Mucosa of rectum (tissue), 2 donors: ENCODE results near the gene ARHGAP31.

Experiments
- H3K27ac ChIP-seq, 2 donors: one replicate each; pipeline ENCODE4 v1.7.0; 2013; ENCODE audit warnings: inconsistent platforms in 2 of 2, low read depth in 2 of 2, low read length in 2 of 2
- H3K27me3 ChIP-seq, 2 donors: one replicate each; pipeline ENCODE4 v1.7.0; 2013; ENCODE audit warnings: low read length in 2 of 2; ENCODE audit not compliant: control insufficient read depth in 2 of 2, insufficient read depth in 2 of 2
- H3K36me3 ChIP-seq, 2 donors: one replicate each; pipeline ENCODE4 v1.7.0; 2013; ENCODE audit warnings: low read length in 2 of 2; ENCODE audit not compliant: control insufficient read depth in 2 of 2, insufficient read depth in 2 of 2
- H3K4me1 ChIP-seq, 2 donors: one replicate each; pipeline ENCODE4 v1.7.0; 2013; ENCODE audit warnings: low read length in 2 of 2, mild to moderate bottlenecking in 1 of 2; ENCODE audit not compliant: control insufficient read depth in 2 of 2, insufficient read depth in 2 of 2
- H3K4me3 ChIP-seq, 2 donors: one replicate each; pipeline ENCODE4 v1.7.0; 2013; ENCODE audit warnings: low read length in 2 of 2
- H3K9ac ChIP-seq, 2 donors: one replicate each; pipeline ENCODE4 v1.7.0; 2013; ENCODE audit warnings: low read length in 2 of 2, low read depth in 1 of 2, mild to moderate bottlenecking in 1 of 2
- H3K9me3 ChIP-seq, 2 donors: one replicate each; pipeline ENCODE4 v1.7.0; 2013; ENCODE audit warnings: low read length in 2 of 2; ENCODE audit not compliant: control insufficient read depth in 2 of 2
- donor health status: healthy.
- donor health status: Normal muscosa, but diverticular disease.

The ARHGAP31 gene

DNA sequence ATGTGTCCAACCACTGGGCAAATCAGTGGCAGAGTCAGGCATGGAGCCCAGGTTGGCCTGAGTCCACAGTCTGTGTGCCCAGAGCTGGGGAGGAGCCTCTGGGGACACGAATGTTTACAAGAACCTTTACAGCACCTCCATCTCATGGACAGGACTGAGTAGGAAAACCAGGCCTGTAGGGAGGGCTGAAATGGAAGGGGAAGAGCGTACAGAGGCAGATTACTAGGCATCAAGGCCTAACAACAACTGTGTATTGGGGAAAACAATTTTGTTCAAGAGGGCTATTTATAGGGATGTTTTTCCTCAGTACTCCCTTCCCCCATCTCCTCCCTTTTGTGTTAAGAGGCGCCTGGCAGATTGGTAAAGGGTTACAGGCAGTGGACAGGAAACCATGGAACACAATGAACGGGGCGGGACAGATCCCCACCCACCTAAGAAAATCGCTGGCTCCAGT, 15.1 kb upstream of the ARHGAP31 start:
- H3K4me3 ChIP-seq = no peak overlapping the region
- H3K36me3 ChIP-seq = no peaks in the 10 kb centered on the region
- peak overlapping the region in 1 of 2 donors; percentile 48 for H3K27ac ChIP-seq
- no peaks in the 10 kb centered on the region for H3K27me3 ChIP-seq
- no peaks in the 10 kb centered on the region for H3K9me3 ChIP-seq
- H3K4me1 ChIP-seq = no peaks in the 10 kb centered on the region
- H3K9ac ChIP-seq = no peak overlapping the region

GRCh38 chr3:119279584-119280243, 14.5 kb upstream of the ARHGAP31 start:
- H3K4me1 ChIP-seq = no peaks in the 10 kb centered on the region
- no peak overlapping the region for H3K4me3 ChIP-seq
- H3K27me3 ChIP-seq = no peaks in the 10 kb centered on the region
- no peaks in the 10 kb centered on the region for H3K36me3 ChIP-seq
- H3K9me3 ChIP-seq = no peaks in the 10 kb centered on the region
- H3K9ac ChIP-seq = no peak overlapping the region
- H3K27ac ChIP-seq = peak overlapping the region; percentile 26 to 48

DNA sequence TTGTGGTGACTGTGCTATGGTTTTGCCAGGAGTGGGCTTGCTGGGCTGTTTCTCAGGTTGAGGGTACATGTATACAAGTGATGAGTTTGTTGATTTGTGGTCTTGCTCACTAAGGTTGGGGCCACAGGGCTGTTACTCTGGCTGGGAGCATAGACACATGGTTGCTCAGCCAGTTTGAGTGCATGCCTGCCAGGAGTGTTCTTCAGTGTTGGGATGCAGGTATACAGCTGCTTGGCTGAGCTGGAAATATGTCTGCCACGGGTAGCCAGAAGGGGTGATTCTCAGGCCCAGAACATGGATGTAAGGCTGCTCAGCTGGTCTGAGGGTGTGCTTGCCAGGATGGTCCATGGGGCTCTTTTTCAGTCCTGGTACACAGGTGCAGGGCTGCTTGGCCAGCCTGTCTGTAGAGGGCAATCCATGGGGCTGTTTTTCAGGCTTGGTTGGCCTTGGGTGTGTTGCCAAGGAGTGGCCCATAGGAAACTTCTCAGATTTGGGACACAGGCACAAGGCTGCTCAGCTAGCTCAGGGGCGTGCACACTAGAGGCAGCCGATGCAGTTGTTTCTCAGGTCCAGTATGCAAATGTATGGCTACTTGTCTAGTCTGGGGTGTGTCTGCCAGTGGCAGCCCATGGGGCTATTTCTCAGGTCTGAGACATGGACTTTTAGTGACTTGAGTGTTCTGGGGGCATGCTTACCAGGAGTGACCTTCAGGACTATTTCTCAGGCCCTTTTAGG, 5.3 kb upstream of the ARHGAP31 start:
- Histone ChIP-seq H3K4me1 (peaks cover 7 to 9% of the 10 kb centered on the region in 2 donors), H3K27ac (no peak overlapping the region), H3K9me3 (peaks cover 0 to 5% of the 10 kb centered on the region in 2 donors), H3K4me3 (no peak overlapping the region), H3K9ac (no peak overlapping the region), H3K27me3 (no peaks in the 10 kb centered on the region), H3K36me3 (no peaks in the 10 kb centered on the region)

DNA sequence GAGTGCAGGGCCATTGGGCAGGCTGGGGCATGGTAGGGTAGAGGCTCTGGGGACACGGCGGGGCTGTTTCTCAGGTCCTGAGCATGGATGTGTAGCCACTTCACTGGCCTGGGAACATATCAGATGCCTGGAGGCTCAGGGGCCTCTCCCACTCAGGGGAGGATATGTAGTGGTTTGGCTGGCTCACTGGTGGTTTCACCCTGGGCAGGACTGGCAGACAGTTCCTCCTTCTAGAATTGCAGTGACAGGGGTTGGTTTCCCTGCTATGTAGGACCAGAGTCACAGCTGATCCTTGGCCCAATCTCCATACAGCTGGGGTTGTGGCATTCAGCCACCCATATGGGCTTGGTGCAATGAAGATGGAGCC, 4.8 kb upstream of the ARHGAP31 start:
- Histone ChIP-seq H3K9me3 (peaks cover 0 to 5% of the 10 kb centered on the region in 2 donors), H3K4me3 (no peak overlapping the region), H3K27me3 (no peaks in the 10 kb centered on the region), H3K9ac (no peak overlapping the region), H3K36me3 (no peaks in the 10 kb centered on the region), H3K4me1 (peaks cover 8 to 9% of the 10 kb centered on the region in 2 donors), H3K27ac (no peak overlapping the region)

DNA sequence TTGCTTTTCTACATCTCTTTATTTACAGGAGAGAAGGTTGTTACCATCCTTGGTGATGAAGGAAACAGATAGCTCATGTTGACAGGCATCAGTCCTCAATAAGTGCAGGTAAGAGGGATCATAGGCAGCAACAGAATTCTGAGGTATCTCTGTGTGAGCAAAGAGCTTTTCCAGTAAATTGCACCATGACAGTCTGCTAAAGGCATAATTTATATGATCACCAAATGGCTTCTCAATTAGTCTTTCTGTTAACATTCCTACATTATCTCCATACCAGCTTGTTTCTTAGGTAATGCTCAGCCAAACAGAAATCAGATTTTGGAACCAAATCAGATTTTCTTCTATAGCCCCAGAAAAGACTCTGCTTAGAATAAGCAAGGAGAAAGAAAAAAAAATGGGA, 3.6 kb upstream of the ARHGAP31 start:
- H3K9ac ChIP-seq = no peak overlapping the region
- no peaks in the 10 kb centered on the region for H3K36me3 ChIP-seq
- H3K27me3 ChIP-seq = no peaks in the 10 kb centered on the region
- H3K4me3 ChIP-seq = no peak overlapping the region
- peaks cover 8 to 9% of the 10 kb centered on the region in 2 donors for H3K4me1 ChIP-seq
- H3K9me3 ChIP-seq = peaks cover 0 to 5% of the 10 kb centered on the region in 2 donors
- H3K27ac ChIP-seq = no peak overlapping the region

DNA sequence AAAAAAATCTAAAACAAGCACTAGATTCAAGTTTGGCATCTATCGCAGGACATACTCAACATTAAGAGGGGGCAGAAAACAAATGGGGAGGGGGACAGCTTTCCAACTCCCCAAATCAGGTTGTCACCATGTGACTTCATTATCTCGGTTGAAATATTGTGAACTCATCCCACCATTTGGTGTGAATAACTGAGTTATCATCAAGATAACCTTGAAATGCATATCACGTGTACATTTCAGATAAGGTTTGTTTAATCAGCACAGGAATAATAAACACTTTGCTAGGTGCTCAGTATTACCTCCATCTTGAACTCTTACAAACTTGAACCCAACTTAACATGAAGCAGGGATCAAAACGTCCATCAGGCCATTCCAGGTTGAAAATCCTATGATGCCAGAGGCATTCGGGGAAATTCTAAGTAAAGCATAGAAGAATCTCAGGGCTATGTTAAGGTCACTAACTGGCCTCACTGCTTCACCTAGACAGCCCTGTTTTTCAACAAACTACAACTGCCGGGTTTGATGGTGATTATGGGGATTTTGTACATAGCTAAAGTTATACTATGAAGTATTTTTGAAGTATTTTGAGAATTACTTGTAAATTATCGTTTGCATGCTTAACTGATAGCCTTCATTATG, 3.0 kb upstream of the ARHGAP31 start:
- H3K36me3 ChIP-seq = no peaks in the 10 kb centered on the region
- no peak overlapping the region for H3K27ac ChIP-seq
- H3K27me3 ChIP-seq = no peaks in the 10 kb centered on the region
- peaks cover 8 to 9% of the 10 kb centered on the region in 2 donors for H3K4me1 ChIP-seq
- H3K9me3 ChIP-seq = peaks cover 0 to 5% of the 10 kb centered on the region in 2 donors
- no peak overlapping the region for H3K9ac ChIP-seq
- no peak overlapping the region for H3K4me3 ChIP-seq

DNA sequence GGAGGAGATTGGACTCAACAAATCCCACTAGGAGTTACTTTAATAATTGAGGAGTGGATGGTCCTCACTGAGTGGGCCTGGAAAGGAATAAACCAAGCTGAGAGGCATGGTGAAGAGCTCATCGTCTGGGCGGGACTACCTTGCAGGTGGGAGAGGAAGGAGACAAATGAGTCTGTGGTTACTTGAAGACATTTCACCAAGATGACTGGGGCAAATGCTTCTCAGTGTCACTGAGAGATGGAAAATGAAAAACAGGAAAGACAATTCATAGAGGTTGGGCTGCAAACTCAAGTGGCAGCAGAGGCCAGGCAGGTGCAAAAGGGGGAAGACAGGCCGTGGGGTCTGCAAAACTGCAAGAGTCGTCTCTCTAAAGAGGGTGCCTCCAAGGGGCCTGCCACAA, 1.5 kb upstream of the ARHGAP31 start:
- Histone ChIP-seq H3K9me3 (no peaks in the 10 kb centered on the region), H3K36me3 (no peaks in the 10 kb centered on the region), H3K4me3 (no peak overlapping the region), H3K27ac (no peak overlapping the region), H3K27me3 (no peaks in the 10 kb centered on the region), H3K9ac (no peak overlapping the region), H3K4me1 (peaks cover 8 to 9% of the 10 kb centered on the region in 2 donors)

DNA sequence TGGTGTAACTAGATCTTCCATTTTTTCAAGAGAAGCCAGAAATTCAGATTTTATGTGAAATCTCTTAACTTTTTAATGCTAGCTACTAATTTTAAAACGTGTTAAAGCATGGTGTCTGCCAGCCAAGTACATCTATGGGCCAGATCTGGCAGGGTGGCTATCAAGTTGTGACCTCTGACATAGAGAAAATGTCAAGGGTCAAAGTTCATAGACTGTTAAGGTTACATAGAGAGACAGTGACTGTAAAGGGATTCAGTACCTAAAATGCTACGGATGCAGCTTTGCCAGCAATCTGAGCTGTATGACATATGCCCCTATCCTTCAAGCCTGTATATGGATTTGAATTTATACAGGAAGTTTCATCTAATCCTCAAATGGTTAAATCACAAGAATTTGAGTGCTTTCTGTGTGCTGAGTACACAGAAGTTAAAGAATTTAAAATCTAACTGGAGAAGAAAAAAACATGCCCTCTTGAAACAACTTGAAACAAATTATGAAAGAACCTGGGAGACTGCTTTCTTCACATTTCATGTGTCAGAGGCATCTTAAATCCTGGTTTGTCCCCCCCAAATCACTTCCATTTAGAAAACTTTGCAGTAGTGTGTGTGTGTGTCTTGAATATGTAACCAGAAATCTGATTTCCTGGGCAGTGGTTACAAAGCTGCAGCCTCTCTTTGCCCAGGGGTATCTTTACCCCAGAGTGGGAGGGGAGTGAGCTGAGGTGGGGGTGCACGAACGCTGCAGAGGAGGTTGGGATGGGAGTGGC, 895 bp upstream of the ARHGAP31 start:
- Histone ChIP-seq H3K27ac (peak overlapping the region; percentile 70 to 85), H3K36me3 (no peaks in the 10 kb centered on the region), H3K4me3 (peak overlapping the region; percentile 78 to 87), H3K4me1 (peaks cover 8 to 9% of the 10 kb centered on the region in 2 donors), H3K9ac (peak overlapping the region; percentile 44 to 76), H3K27me3 (no peaks in the 10 kb centered on the region), H3K9me3 (no peaks in the 10 kb centered on the region)

DNA sequence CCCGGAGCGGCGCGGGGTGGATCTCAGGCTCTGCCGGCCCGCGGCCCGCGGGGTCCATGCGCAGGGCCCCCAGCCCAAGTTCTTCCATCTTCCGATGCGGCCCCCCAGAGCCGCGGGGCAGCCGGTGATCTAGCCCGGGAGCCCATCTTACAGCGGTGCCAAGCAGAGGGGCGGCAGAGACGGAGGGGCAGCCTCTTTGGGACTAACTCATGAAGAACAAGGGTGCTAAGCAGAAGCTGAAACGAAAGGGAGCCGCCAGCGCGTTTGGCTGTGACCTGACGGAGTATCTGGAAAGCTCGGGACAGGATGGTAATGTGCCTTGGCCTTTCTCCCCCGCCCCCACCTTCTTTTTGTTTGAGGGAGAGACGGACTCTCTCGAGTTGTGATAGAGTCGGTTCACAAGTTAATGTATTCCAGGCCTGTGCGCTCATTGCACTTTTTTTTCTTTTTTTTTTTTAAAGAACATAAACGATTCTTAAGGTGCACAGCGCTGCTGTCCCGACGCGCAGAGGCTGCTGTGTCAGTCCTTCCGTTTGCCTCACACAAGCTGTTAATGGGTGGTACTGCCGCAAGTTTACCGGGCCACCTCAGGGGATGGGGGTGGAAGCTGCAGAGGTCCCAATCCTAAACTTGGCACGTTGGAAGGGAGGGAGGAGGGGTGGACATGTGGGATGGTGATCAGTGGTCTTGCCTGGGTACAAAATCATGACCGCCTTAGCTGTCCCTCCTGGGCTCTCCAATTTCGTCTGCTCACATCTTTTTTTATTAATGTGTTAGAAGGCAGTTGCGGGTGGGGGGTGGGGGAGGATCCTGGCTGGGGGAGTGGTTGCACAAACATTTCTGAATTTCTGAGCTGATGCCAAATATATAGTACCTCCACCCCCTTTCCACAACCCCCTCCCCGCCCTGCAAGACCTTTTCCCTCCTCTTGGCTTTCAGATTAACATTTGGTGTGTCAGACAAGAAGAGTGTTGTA, 801 bp downstream of the ARHGAP31 start:
- H3K9me3 ChIP-seq = no peaks in the 10 kb centered on the region
- peak overlapping the region; percentile 76 for H3K9ac ChIP-seq
- H3K4me1 ChIP-seq = peaks cover 8 to 9% of the 10 kb centered on the region in 2 donors
- H3K27ac ChIP-seq = peak overlapping the region; percentile 70 to 85
- no peaks in the 10 kb centered on the region for H3K36me3 ChIP-seq
- no peaks in the 10 kb centered on the region for H3K27me3 ChIP-seq
- H3K4me3 ChIP-seq = peak overlapping the region; percentile 78 to 87
